HEK293 (cell line): Measurements from ENCODE around the gene PKN3.

Experiments
- BCL11B ChIP-seq: fragments of 450-650 bp; formaldehyde crosslinking; IDR thresholded peaks from 2 replicates; pipeline ENCODE4 v1.5.1; 2016; ENCODE audit warnings: low read depth, missing biosample characterization, missing genetic modification characterization
- SP2 ChIP-seq: fragments of 450-650 bp; formaldehyde crosslinking; IDR thresholded peaks from 2 replicates; pipeline ENCODE4 v1.5.1; 2016; ENCODE audit warnings: missing biosample characterization, missing genetic modification characterization
- TCF7L2 ChIP-seq: IDR thresholded peaks from 2 replicates; pipeline ENCODE4 v1.6.1; 2011; ENCODE audit warnings: low read depth, mild to moderate bottlenecking, inconsistent platforms, low read length, moderate library complexity, borderline replicate concordance
- YY1 ChIP-seq: fragments of 450-650 bp; formaldehyde crosslinking; IDR thresholded peaks from 2 replicates; pipeline ENCODE4 v1.5.1; 2018; ENCODE audit warnings: missing biosample characterization, missing genetic modification characterization
- ZFP41 ChIP-seq: fragments of 450-650 bp; formaldehyde crosslinking; IDR thresholded peaks from 2 replicates; pipeline ENCODE4 v1.5.1; 2016; ENCODE audit warnings: missing biosample characterization, missing genetic modification characterization, borderline replicate concordance
- ZNF214 ChIP-seq: fragments of 450-650 bp; formaldehyde crosslinking; IDR thresholded peaks from 2 replicates; pipeline ENCODE4 v1.5.1; 2017; ENCODE audit warnings: missing biosample characterization, mild to moderate bottlenecking, missing genetic modification characterization, borderline replicate concordance
- ZNF341 ChIP-seq: fragments of 450-650 bp; formaldehyde crosslinking; IDR thresholded peaks from 2 replicates; pipeline ENCODE4; 2016; ENCODE audit warnings: low read depth, missing biosample characterization, missing genetic modification characterization
- ZNF37A ChIP-seq: fragments of 450-650 bp; IDR thresholded peaks from 2 replicates; pipeline ENCODE4 v1.5.1; 2018; ENCODE audit warnings: missing biosample characterization, missing genetic modification characterization
- ZNF600 ChIP-seq: fragments of 450-650 bp; formaldehyde crosslinking; IDR thresholded peaks from 2 replicates; pipeline ENCODE4 v1.5.1; 2016; ENCODE audit warnings: missing biosample characterization, missing genetic modification characterization
- ZNF664 ChIP-seq: fragments of 450-650 bp; formaldehyde crosslinking; IDR thresholded peaks from 2 replicates; pipeline ENCODE4 v1.5.1; 2016; ENCODE audit warnings: missing biosample characterization, missing genetic modification characterization
- ZXDB ChIP-seq: fragments of 450-650 bp; formaldehyde crosslinking; IDR thresholded peaks from 2 replicates; pipeline ENCODE4 v1.5.1; 2016; ENCODE audit warnings: missing biosample characterization, missing genetic modification characterization
- TF ChIP-seq, protein P1 (sequence below): fragments of 450-650 bp; formaldehyde crosslinking; IDR thresholded peaks from 2 replicates; pipeline ENCODE4 v1.5.1; 2016; ENCODE audit warnings: missing biosample characterization, missing genetic modification characterization
- TF ChIP-seq, protein P2 (sequence below): fragments of 450-650 bp; formaldehyde crosslinking; IDR thresholded peaks from 2 replicates; pipeline ENCODE4 v1.5.1; 2017; ENCODE audit warnings: missing biosample characterization, missing genetic modification characterization
- TF ChIP-seq, protein P3 (sequence below): fragments of 450-650 bp; formaldehyde crosslinking; IDR thresholded peaks from 2 replicates; pipeline ENCODE4 v1.5.1; 2017; ENCODE audit warnings: missing biosample characterization, missing genetic modification characterization
- TF ChIP-seq, protein P4 (sequence below): fragments of 450-650 bp; IDR thresholded peaks from 2 replicates; pipeline ENCODE4 v1.5.1; 2018; ENCODE audit warnings: missing biosample characterization, mild to moderate bottlenecking, missing genetic modification characterization
- TF ChIP-seq, protein P5 (sequence below): fragments of 450-650 bp; formaldehyde crosslinking; IDR thresholded peaks from 2 replicates; pipeline ENCODE4 v1.5.1; 2016; ENCODE audit warnings: missing biosample characterization, missing genetic modification characterization
- TF ChIP-seq, protein P6 (sequence below): fragments of 450-650 bp; formaldehyde crosslinking; conservative IDR thresholded peaks from 2 replicates; pipeline ENCODE4 v1.5.1; 2016; ENCODE audit warnings: low read depth, missing biosample characterization, missing genetic modification characterization

The PKN3 gene

DNA sequence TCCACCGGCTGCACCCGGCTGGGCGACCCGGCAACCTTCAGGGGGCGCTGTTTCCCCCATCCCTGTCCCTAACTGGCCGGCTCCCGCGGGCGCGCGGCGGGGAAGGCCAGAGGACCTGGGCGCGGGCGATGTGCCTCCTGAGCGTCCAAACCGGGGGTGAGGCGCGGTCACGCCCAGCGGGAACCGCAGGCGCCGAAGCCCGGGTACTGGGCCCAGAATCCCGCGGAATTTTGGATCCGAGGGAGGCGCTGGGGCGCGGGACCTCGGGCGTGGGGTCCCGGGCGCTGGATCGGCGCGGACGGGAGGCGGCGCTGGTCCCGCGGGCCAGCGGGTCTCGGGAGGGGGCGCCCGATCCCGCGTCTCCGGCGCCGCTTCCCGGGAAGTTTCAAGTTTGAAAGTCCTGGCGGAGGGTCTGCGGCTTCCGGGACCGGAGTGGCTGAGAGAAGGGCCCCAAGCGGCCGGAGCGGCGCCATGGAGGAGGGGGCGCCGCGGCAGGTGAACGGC is at the start of gene PKN3 (continued):
- TF ChIP-seq, protein P1, sequence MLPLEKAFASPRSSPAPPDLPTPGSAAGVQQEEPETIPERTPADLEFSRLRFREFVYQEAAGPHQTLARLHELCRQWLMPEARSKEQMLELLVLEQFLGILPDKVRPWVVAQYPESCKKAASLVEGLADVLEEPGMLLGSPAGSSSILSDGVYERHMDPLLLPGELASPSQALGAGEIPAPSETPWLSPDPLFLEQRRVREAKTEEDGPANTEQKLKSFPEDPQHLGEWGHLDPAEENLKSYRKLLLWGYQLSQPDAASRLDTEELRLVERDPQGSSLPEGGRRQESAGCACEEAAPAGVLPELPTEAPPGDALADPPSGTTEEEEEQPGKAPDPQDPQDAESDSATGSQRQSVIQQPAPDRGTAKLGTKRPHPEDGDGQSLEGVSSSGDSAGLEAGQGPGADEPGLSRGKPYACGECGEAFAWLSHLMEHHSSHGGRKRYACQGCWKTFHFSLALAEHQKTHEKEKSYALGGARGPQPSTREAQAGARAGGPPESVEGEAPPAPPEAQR (tag by site-specific recombination): 0 out of 2 replicates have a peak, but pooled peaks have one; percentile 29
- TF ChIP-seq, protein P2, sequence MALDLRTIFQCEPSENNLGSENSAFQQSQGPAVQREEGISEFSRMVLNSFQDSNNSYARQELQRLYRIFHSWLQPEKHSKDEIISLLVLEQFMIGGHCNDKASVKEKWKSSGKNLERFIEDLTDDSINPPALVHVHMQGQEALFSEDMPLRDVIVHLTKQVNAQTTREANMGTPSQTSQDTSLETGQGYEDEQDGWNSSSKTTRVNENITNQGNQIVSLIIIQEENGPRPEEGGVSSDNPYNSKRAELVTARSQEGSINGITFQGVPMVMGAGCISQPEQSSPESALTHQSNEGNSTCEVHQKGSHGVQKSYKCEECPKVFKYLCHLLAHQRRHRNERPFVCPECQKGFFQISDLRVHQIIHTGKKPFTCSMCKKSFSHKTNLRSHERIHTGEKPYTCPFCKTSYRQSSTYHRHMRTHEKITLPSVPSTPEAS: 0 out of 2 replicates have a peak, but pooled peaks have one; percentile 2
- TF ChIP-seq ZXDB (tag by site-specific recombination) (peak; percentile 20; the same call in 1 of the 2 replicates), ZFP41 (tag by site-specific recombination) (no peak), ZNF600 (tag by site-specific recombination) (no peak), ZNF664 (tag by site-specific recombination) (no peak), BCL11B (tag by site-specific recombination) (peak; percentile 86), TCF7L2 (no peak), YY1 (tag by site-specific recombination) (no peak), ZNF37A (tag by site-specific recombination) (no peak), ZNF341 (tag by site-specific recombination) (peak; percentile 81), ZNF214 (tag by site-specific recombination) (no peak), SP2 (no peak)
- TF ChIP-seq, protein P3, sequence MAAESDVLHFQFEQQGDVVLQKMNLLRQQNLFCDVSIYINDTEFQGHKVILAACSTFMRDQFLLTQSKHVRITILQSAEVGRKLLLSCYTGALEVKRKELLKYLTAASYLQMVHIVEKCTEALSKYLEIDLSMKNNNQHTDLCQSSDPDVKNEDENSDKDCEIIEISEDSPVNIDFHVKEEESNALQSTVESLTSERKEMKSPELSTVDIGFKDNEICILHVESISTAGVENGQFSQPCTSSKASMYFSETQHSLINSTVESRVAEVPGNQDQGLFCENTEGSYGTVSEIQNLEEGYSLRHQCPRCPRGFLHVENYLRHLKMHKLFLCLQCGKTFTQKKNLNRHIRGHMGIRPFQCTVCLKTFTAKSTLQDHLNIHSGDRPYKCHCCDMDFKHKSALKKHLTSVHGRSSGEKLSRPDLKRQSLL (tag by site-specific recombination): peak; percentile 81; the same call in 1 of the 2 replicates
- TF ChIP-seq, protein P4, sequence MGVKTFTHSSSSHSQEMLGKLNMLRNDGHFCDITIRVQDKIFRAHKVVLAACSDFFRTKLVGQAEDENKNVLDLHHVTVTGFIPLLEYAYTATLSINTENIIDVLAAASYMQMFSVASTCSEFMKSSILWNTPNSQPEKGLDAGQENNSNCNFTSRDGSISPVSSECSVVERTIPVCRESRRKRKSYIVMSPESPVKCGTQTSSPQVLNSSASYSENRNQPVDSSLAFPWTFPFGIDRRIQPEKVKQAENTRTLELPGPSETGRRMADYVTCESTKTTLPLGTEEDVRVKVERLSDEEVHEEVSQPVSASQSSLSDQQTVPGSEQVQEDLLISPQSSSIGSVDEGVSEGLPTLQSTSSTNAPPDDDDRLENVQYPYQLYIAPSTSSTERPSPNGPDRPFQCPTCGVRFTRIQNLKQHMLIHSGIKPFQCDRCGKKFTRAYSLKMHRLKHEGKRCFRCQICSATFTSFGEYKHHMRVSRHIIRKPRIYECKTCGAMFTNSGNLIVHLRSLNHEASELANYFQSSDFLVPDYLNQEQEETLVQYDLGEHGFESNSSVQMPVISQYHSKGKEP (tag by site-specific recombination): no peak
- TF ChIP-seq, protein P5, sequence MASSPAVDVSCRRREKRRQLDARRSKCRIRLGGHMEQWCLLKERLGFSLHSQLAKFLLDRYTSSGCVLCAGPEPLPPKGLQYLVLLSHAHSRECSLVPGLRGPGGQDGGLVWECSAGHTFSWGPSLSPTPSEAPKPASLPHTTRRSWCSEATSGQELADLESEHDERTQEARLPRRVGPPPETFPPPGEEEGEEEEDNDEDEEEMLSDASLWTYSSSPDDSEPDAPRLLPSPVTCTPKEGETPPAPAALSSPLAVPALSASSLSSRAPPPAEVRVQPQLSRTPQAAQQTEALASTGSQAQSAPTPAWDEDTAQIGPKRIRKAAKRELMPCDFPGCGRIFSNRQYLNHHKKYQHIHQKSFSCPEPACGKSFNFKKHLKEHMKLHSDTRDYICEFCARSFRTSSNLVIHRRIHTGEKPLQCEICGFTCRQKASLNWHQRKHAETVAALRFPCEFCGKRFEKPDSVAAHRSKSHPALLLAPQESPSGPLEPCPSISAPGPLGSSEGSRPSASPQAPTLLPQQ: peak; percentile 59; the same call in 1 of the 2 replicates
- TF ChIP-seq, protein P6, sequence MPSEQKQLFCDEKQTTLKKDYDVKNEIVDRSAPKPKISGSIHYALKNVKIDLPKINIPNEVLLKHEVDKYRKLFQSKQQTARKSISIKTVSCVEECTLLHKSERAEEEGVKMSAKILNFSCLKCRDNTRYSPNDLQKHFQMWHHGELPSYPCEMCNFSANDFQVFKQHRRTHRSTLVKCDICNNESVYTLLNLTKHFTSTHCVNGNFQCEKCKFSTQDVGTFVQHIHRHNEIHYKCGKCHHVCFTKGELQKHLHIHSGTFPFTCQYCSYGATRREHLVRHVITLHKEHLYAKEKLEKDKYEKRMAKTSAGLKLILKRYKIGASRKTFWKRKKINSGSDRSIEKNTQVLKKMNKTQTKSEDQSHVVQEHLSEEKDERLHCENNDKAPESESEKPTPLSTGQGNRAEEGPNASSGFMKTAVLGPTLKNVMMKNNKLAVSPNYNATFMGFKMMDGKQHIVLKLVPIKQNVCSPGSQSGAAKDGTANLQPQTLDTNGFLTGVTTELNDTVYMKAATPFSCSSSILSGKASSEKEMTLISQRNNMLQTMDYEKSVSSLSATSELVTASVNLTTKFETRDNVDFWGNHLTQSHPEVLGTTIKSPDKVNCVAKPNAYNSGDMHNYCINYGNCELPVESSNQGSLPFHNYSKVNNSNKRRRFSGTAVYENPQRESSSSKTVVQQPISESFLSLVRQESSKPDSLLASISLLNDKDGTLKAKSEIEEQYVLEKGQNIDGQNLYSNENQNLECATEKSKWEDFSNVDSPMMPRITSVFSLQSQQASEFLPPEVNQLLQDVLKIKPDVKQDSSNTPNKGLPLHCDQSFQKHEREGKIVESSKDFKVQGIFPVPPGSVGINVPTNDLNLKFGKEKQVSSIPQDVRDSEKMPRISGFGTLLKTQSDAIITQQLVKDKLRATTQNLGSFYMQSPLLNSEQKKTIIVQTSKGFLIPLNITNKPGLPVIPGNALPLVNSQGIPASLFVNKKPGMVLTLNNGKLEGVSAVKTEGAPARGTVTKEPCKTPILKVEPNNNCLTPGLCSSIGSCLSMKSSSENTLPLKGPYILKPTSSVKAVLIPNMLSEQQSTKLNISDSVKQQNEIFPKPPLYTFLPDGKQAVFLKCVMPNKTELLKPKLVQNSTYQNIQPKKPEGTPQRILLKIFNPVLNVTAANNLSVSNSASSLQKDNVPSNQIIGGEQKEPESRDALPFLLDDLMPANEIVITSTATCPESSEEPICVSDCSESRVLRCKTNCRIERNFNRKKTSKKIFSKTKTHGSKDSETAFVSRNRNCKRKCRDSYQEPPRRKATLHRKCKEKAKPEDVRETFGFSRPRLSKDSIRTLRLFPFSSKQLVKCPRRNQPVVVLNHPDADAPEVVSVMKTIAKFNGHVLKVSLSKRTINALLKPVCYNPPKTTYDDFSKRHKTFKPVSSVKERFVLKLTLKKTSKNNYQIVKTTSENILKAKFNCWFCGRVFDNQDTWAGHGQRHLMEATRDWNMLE (tag by site-specific recombination): no peak
